ENCODE results near the gene INPP4A.

Gene INPP4A

DNA sequence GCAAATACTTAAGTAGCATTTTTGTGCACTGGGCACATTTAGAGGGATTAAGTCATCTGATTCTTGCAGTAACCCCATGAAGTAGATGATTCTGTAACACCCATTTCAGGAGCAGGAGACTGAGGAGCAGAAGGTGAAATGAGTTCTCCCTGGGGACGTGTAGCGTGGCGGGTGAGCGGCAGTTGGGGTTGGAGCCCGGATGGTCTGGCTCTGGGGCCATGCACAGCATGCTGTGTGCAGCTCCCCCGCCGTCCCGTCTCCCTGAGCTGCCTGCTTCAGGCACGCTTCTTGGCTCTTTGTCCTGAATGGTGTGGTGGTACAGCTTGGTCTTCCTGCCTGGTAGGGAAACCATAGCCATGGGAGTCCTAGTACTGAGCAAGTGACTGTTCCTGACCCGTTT lies 32.4 kb downstream of the INPP4A start:
- no peak overlapping the region for H3K4me3 ChIP-seq (ENCODE audit: low read depth, low read length)
- TF ChIP-seq, protein P1, sequence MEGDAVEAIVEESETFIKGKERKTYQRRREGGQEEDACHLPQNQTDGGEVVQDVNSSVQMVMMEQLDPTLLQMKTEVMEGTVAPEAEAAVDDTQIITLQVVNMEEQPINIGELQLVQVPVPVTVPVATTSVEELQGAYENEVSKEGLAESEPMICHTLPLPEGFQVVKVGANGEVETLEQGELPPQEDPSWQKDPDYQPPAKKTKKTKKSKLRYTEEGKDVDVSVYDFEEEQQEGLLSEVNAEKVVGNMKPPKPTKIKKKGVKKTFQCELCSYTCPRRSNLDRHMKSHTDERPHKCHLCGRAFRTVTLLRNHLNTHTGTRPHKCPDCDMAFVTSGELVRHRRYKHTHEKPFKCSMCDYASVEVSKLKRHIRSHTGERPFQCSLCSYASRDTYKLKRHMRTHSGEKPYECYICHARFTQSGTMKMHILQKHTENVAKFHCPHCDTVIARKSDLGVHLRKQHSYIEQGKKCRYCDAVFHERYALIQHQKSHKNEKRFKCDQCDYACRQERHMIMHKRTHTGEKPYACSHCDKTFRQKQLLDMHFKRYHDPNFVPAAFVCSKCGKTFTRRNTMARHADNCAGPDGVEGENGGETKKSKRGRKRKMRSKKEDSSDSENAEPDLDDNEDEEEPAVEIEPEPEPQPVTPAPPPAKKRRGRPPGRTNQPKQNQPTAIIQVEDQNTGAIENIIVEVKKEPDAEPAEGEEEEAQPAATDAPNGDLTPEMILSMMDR (IDR thresholded peaks at IDR 0.05; ENCODE audit: borderline replicate concordance, insufficient read depth, low read depth, low read length) = no peak

DNA sequence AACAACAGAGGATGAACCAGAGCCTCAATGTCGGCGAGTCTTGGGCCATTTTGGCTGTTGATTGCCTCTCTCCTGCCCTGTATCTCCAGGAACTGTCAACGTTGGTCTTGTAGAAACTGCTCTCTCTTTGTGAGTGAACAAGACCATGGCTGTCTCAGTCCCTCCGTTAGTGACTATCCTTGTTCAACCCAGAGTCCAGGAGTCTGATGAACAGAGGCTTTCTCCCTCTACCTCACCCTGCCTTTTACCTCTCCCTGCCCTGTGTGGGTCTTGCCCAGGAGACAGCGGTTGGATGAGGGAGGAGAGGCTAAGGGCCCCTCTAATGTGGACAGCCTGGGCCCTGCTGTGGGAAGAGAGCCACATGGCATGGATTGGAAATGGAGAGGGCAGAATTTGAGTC lies 32.8 kb downstream of the INPP4A start:
- no peak overlapping the region for H3K4me3 ChIP-seq (ENCODE audit: low read depth, low read length)
- TF ChIP-seq, protein P1 (IDR thresholded peaks at IDR 0.05; ENCODE audit: borderline replicate concordance, insufficient read depth, low read depth, low read length) = no peak

GRCh38 chr2:98478088-98478551 lies 33.5 kb downstream of the INPP4A start:
- no peak overlapping the region for H3K4me3 ChIP-seq (ENCODE audit: low read depth, low read length)
- TF ChIP-seq, protein P1 (IDR thresholded peaks at IDR 0.05; ENCODE audit: borderline replicate concordance, insufficient read depth, low read depth, low read length) = no peak

DNA sequence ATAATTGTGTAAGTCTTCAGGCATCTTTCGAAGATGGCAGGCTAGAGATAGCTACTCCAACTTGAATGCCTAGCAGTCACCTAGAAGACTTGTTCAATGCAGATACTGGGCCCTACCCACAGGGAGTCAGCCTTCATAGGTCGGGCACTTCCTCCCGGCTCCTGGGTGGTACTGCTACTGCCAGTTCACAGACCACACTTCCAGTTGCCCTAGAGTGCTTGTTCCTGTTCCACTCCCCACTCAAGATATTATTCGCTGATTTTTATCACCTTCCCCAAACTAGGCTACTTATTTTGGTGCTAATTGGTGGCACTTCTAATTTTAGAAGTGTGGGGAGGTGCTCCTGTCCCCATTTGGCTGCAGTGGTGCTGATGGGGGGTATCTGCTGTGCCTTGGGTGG lies 34.2 kb downstream of the INPP4A start:
- TF ChIP-seq, protein P1 (IDR thresholded peaks at IDR 0.05; ENCODE audit: borderline replicate concordance, insufficient read depth, low read depth, low read length) = no peak
- H3K4me3 ChIP-seq (ENCODE audit: low read depth, low read length) = no peak overlapping the region

- TF ChIP-seq, protein P1 (IDR thresholded peaks at IDR 0.05; ENCODE audit: borderline replicate concordance, insufficient read depth, low read depth, low read length) = no peak
- no peak overlapping the region for H3K4me3 ChIP-seq (ENCODE audit: low read depth, low read length)
Measured at GRCh38 chr2:98479371-98479770, 34.7 kb downstream of the INPP4A start.

DNA sequence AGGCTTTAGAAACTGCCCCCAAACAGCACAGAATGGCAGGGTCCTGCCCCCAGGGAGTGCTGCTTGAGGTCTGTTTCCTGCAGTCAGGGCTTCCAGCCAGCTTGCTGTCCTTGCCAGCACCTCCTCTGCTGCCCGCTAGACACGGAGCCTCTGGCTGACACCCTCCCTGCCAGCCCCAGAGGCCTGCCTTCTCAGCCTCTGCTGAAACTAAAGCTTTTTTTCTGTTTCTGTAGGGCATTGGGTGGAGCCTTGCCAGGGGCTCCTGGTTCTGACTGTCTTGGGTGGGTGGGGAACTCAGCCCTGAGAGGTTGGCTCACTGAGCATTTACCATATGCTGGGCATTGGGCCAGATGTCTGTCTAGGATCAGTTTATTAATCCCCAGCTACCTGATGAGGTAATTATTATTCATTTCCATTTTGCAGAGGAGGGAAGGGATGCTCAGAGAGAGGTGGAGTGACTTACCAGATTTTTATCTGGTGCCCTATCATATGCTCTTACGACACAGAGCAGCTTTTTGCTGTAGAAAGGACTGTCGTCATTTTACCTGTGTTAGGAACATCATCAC lies 35.4 kb downstream of the INPP4A start:
- no peak overlapping the region for H3K4me3 ChIP-seq (ENCODE audit: low read depth, low read length)
- TF ChIP-seq, protein P1 (IDR thresholded peaks at IDR 0.05; ENCODE audit: borderline replicate concordance, insufficient read depth, low read depth, low read length) = no peak

DNA sequence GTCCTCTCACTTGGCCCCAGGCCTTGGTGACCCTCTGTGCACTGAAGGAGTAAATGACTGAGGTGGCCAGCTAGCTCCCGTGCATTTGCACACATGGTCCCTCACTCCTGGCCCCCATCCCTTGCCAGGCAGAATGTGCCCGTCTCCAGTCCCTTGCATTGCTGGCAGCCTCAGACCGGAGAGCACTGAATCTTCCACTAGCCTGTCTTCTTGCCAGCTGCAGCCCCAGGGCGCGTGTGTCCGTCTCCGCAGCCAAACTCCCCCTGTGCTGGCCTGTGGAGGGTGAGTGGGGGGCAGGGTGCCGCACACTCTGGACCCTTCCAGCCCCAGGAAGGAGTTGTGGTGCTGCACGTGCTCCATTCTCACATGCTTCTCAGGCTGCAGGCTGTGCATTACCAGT lies 35.9 kb downstream of the INPP4A start:
- H3K4me3 ChIP-seq (ENCODE audit: low read depth, low read length) = no peak overlapping the region

More for the DNA sequence above, 35.9 kb downstream of the INPP4A start:
- TF ChIP-seq, protein P1 (IDR thresholded peaks at IDR 0.05; ENCODE audit: borderline replicate concordance, insufficient read depth, low read depth, low read length) = no peak

Measured in GM12875 (cell line).